Stimulated activated CD8-positive, alpha-beta memory T cell treated with anti-CD3 and anti-CD28 coated beads, Interleukin-12 subunit alpha, Interleukin-12 subunit beta, amount 100 ng/mL, for 1 hour (primary cell): Measurements from ENCODE around the gene OR2A2.

ENCODE experiments used
- DNase-seq: peaks from one replicate; pipeline ENCODE4 v3.0.0-alpha.2; 2020; ENCODE audit warnings: low read depth

OR2A2 gene

DNA sequence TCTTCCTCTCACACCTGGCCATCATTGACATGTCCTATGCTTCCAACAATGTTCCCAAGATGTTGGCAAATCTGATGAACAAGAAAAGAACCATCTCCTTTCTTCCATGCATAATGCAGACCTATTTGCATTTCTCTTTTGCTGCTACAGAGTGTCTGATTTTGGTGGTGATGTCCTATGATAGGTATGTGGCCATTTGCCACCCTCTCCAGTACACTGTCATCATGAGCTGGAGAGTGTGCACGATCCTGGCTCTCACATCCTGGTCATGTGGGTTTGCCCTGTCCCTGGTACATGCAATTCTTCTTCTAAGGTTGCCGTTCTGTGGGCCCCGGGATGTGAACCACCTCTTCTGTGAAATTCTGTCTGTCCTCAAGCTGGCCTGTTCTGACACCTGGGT lies 32.8 kb downstream of the OR2A2 start:
- no peak for DNase-seq

DNA sequence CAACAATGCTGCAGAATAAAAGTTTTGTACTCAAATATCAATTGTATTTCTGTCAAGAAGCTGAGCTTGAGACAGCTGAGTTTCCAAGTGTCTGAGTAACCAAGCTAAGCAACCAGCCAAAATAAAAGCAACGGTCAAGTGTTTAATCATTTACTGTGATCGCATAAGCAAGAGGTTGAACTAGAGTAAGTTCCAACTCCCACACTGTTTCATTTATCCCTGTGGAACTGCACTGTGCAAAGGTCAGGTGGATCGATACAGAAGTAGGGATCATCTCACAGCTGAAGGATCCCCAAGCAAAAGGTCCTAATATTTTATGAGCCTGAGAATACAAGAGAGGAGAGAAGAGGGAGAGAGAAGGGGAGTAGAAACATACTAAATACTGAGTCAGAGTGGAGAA lies 35.0 kb downstream of the OR2A2 start:
- no peak for DNase-seq

DNA sequence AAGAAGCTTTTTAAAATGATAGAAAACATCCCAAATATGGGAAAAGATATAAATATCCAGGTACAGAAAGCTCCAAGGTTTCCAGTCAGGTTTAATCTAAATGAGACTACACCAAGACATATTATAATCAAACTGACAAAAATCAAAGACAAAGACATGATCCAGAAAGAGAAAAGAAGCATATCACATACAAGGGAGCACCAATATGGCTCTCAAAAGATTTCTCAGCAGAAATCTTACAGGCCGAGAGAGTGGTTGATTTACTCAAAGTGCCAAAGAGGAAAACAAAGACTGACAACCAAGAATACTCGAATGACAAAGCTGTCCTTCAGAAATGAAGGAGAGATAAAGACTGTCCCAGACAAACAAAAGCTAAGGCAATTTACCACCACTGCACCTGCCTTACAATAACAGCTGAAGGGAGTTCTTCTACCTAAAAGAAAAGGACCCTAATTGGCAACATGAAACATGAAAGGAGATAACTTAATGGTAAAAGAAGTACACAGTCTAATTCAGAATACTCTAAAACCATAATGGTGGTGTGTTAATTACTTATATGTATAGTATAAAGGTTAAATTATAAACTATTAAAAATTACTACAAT lies 38.9 kb downstream of the OR2A2 start:
- no peak for DNase-seq

DNA sequence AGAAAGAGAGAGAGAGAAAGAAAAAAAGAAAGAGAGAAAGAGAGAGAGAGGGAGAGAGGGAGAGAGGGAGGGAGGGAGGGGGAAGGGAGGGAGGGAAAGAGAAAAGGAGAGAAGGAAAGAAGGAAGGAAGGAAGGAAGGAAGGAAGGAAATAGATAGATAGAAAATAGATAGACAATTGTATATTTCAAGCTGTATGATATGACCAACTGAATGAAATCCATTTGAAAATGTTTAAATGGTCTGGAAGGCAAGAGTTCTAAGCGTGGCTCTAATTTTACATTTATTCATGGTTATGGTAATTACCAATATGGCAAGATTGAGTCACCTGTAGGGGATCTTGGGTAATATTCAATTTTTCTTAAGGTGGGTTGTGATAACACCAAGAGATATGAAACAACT lies 49.5 kb downstream of the OR2A2 start:
- no peak for DNase-seq
